Aortic smooth muscle cell (primary cell): Measurements from ENCODE around the gene SREK1. TPM values are rescaled to one million over a fixed set of nuclear protein-coding genes. Genes with fewer than 3 reads are reported as not detected.

ENCODE experiments used
- total RNA-seq: library from RNA; depleted of rRNA; stranded (reverse); fragments of >200 nt; gene quantifications from 2 replicates; pipeline ENCODE4 v1.2.3, GENCODE V29; 2014

The SREK1 gene, protein sequence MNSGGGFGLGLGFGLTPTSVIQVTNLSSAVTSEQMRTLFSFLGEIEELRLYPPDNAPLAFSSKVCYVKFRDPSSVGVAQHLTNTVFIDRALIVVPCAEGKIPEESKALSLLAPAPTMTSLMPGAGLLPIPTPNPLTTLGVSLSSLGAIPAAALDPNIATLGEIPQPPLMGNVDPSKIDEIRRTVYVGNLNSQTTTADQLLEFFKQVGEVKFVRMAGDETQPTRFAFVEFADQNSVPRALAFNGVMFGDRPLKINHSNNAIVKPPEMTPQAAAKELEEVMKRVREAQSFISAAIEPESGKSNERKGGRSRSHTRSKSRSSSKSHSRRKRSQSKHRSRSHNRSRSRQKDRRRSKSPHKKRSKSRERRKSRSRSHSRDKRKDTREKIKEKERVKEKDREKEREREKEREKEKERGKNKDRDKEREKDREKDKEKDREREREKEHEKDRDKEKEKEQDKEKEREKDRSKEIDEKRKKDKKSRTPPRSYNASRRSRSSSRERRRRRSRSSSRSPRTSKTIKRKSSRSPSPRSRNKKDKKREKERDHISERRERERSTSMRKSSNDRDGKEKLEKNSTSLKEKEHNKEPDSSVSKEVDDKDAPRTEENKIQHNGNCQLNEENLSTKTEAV
- 64.7 and 79.5 TPM in 2 replicates for total RNA-seq

DNA sequence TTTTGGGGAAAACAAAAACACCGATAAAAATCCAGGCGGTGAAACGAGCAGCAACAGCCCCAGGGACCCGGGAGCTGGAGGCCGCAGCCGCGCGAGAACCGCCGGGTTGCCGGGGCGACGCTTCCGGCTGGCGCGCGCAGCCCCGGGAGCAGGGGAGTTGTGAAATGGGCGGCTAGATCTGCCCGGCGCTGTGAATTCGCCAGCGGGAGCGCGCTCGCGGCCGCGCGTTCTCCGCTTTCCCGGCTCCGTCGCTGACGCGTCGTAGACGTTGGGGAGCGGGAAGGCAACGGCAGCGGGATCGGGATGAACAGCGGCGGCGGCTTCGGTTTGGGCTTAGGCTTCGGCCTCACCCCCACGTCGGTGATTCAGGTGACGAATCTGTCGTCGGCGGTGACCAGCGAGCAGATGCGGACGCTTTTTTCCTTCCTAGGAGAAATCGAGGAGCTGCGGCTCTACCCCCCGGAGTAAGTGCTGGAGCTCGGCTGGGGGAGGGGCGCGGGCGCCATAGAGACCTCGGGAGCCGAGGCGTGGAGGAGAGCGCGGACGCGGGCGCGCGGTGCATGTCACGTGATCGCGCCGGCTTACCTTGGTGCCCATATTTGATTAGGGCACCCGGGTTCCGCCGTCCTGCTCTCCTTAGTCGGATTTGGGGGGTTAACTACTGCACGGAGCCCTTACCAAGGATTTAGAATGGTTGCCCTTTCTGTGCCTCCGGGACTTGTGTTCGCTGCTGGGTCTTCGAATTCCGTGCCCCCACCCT lies at the start of gene SREK1:
SREK1 (plus strand) TSS at position 227 of the 760 bp plus-strand sequence; CDS start at position 304, 77 bp downstream.

Other genes with a start within 250 kb of the SREK1 start
- gene ERBIN, start 217.7 kb upstream of the SREK1 start, total RNA-seq = 49.4 and 66.0 TPM in 2 replicates